NCI-H187 treated with DMSO at 0.1 percent for 48 hours (cell line): ENCODE results near the gene NUMB.

Experiments
- DNase-seq: peaks from one replicate; lab custom pipeline; 2025; lab: John Stamatoyannopoulos, UW

NUMB gene

GRCh38 chr14:73261075-73261474 is 197.3 kb downstream of the NUMB start:
- no peak for DNase-seq

GRCh38 chr14:73260574-73260973 is 197.8 kb downstream of the NUMB start:
- DNase-seq: no peak

GRCh38 chr14:73259837-73260236 is 198.5 kb downstream of the NUMB start:
- DNase-seq: no peak

- no peak for DNase-seq
Measured at GRCh38 chr14:73258845-73259611, 199.3 kb downstream of the NUMB start.

GRCh38 chr14:73258076-73258475 is 200.3 kb downstream of the NUMB start:
- no peak for DNase-seq

- no peak for DNase-seq
Measured at GRCh38 chr14:73255693-73256225, 202.6 kb downstream of the NUMB start.

GRCh38 chr14:73255005-73255400 is 203.3 kb downstream of the NUMB start:
- DNase-seq: no peak

GRCh38 chr14:73254247-73255004 is 203.9 kb downstream of the NUMB start:
- no peak for DNase-seq

GRCh38 chr14:73253721-73254120 is 204.6 kb downstream of the NUMB start:
- no peak for DNase-seq

GRCh38 chr14:73253323-73253610 is 205.1 kb downstream of the NUMB start:
- no peak for DNase-seq

- DNase-seq: no peak
Measured at GRCh38 chr14:73252491-73253322, 205.6 kb downstream of the NUMB start.

- DNase-seq: no peak
Measured at GRCh38 chr14:73251516-73252215, 206.7 kb downstream of the NUMB start.

- DNase-seq: no peak
Measured at GRCh38 chr14:73250781-73251500, 207.4 kb downstream of the NUMB start.

- no peak for DNase-seq
Measured at GRCh38 chr14:73250317-73250713, 208.0 kb downstream of the NUMB start.

- no peak for DNase-seq
Measured at GRCh38 chr14:73249564-73250316, 208.6 kb downstream of the NUMB start.

GRCh38 chr14:73249108-73249507 is 209.2 kb downstream of the NUMB start:
- DNase-seq: no peak

- no peak for DNase-seq
Measured at GRCh38 chr14:73248108-73248868, 210.1 kb downstream of the NUMB start.

- DNase-seq: no peak
Measured at GRCh38 chr14:73246387-73247150, 211.8 kb downstream of the NUMB start.
